ENCODE data around the gene SLC27A6.

SLC27A6 gene

DNA sequence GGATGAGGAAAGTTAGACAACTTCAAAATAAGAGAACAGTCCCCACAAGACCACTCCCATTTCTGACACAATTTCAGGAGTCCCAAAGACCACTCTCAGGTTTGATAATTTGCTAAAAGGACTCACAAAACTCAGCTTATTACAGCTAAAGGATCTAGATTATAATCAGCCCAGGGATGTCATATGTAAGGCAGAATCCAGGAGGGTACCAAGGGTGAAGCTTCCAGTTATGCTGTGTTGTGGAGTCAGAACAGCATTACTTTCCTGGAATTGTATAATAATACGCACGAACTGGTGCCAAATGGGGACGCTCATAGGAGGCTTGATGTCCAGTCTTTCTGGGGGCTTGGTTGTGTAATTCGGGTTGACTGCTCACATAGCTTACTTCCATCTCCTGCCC, 55.4 kb downstream of the SLC27A6 start:
- Histone ChIP-seq H2BK12ac (ENCODE audit: low read length) (no peak overlapping the region), H3K23ac (ENCODE audit: low read depth, low read length, poor library complexity) (no peak overlapping the region), H3K9ac (ENCODE audit: low read depth, low read length, poor library complexity) (no peak overlapping the region), H3K4ac (ENCODE audit: low read length) (no peak overlapping the region), H4K8ac (ENCODE audit: low read depth, low read length) (no peak overlapping the region), H4K91ac (ENCODE audit: low read depth, low read length, poor library complexity) (no peak overlapping the region), H2AK5ac (ENCODE audit: low read depth, low read length) (no peak overlapping the region), H2BK5ac (ENCODE audit: low read length) (no peak overlapping the region), H3K79me1 (ENCODE audit: low read depth, low read length) (no peaks in the 10 kb centered on the region), H2BK120ac (ENCODE audit: low read depth, low read length) (no peak overlapping the region), H3K4me2 (ENCODE audit: insufficient read depth, low read length, poor library complexity, severe bottlenecking) (no peak overlapping the region), H3K4me1 (ENCODE audit: control insufficient read depth in 2 of 2, insufficient read depth in 1 of 2, low read depth in 1 of 2, low read length in 2 of 2) (no peaks in the 10 kb centered on the region), H3K27me3 (ENCODE audit: control insufficient read depth in 3 of 3, insufficient read depth in 3 of 3, low read depth in 1 of 3, low read length in 3 of 3) (no peaks in the 10 kb centered on the region), H3K14ac (ENCODE audit: low read length) (no peak overlapping the region), H3K4me3 (ENCODE audit: low read length in 2 of 2) (no peak overlapping the region), H2AFZ (ENCODE audit: low read length) (no peak overlapping the region), H3K18ac (ENCODE audit: low read length) (no peak overlapping the region), H3K27ac (replicated peaks; ENCODE audit: low read length) (no peak overlapping the region), H2BK15ac (ENCODE audit: low read length) (no peak overlapping the region), H3K9me3 (replicated peaks in 1 of 2; ENCODE audit: control insufficient read depth in 2 of 2, insufficient read depth in 1 of 2, low read depth in 1 of 2, low read length in 2 of 2) (no peaks in the 10 kb centered on the region), H3K36me3 (replicated peaks in 1 of 2; ENCODE audit: control insufficient read depth in 2 of 2, insufficient read depth in 2 of 2, low read length in 2 of 2) (no peaks in the 10 kb centered on the region)
- WGBS, 2 donors (ENCODE audit: extremely low coverage in 2 of 2, insufficient read length in 2 of 2, insufficient replicate concordance in 1 of 2): no CpG with 5 or more reads among the region's 4 CpGs
- DNase-seq (ENCODE audit: low spot score): no peak

DNA sequence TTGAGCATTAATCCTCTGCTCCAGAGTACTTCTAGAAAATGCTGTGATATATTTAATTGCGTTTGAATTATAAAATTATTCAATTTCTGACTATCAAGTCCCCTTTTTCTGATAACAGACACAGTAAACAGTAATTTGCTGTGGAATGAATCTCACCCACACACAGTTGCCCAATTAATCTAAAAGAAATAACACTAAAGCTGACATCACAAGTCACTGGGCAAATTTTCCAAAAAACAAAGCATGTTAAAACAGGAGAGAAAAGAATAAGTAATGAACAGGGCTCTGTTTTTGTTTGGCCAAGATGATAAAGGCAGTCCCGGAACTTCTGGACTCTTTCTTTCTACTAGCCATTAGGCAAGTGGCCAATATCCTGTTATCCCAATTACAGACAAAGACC, 56.5 kb downstream of the SLC27A6 start:
- no peak overlapping the region for H3K18ac ChIP-seq (ENCODE audit: low read length)
- H3K36me3 ChIP-seq (replicated peaks in 1 of 2; ENCODE audit: control insufficient read depth in 2 of 2, insufficient read depth in 2 of 2, low read length in 2 of 2): no peaks in the 10 kb centered on the region
- H3K4ac ChIP-seq (ENCODE audit: low read length): no peak overlapping the region
- H2BK12ac ChIP-seq (ENCODE audit: low read length): no peak overlapping the region
- no peak overlapping the region for H3K14ac ChIP-seq (ENCODE audit: low read length)
- H3K9ac ChIP-seq (ENCODE audit: low read depth, low read length, poor library complexity): no peak overlapping the region
- no peak overlapping the region for H2BK120ac ChIP-seq (ENCODE audit: low read depth, low read length)
- no peak overlapping the region for H3K27ac ChIP-seq (replicated peaks; ENCODE audit: low read length)
- no peak overlapping the region for H4K91ac ChIP-seq (ENCODE audit: low read depth, low read length, poor library complexity)
- H3K4me1 ChIP-seq (ENCODE audit: control insufficient read depth in 2 of 2, insufficient read depth in 1 of 2, low read depth in 1 of 2, low read length in 2 of 2): no peaks in the 10 kb centered on the region
- H2AFZ ChIP-seq (ENCODE audit: low read length): no peak overlapping the region
- H4K8ac ChIP-seq (ENCODE audit: low read depth, low read length): no peak overlapping the region
- H3K23ac ChIP-seq (ENCODE audit: low read depth, low read length, poor library complexity): no peak overlapping the region
- no peak for DNase-seq (ENCODE audit: low spot score)
- no peak overlapping the region for H2BK15ac ChIP-seq (ENCODE audit: low read length)
- WGBS, 2 donors (ENCODE audit: extremely low coverage in 2 of 2, insufficient read length in 2 of 2, insufficient replicate concordance in 1 of 2): no CpG with 5 or more reads among the region's 2 CpGs
- H2BK5ac ChIP-seq (ENCODE audit: low read length): no peak overlapping the region
- no peaks in the 10 kb centered on the region for H3K79me1 ChIP-seq (ENCODE audit: low read depth, low read length)
- H3K27me3 ChIP-seq (ENCODE audit: control insufficient read depth in 3 of 3, insufficient read depth in 3 of 3, low read depth in 1 of 3, low read length in 3 of 3): no peaks in the 10 kb centered on the region
- H3K4me3 ChIP-seq (ENCODE audit: low read length in 2 of 2): no peak overlapping the region
- H3K9me3 ChIP-seq (replicated peaks in 1 of 2; ENCODE audit: control insufficient read depth in 2 of 2, insufficient read depth in 1 of 2, low read depth in 1 of 2, low read length in 2 of 2): no peaks in the 10 kb centered on the region
- H3K4me2 ChIP-seq (ENCODE audit: insufficient read depth, low read length, poor library complexity, severe bottlenecking): no peak overlapping the region
- H2AK5ac ChIP-seq (ENCODE audit: low read depth, low read length): no peak overlapping the region

DNA sequence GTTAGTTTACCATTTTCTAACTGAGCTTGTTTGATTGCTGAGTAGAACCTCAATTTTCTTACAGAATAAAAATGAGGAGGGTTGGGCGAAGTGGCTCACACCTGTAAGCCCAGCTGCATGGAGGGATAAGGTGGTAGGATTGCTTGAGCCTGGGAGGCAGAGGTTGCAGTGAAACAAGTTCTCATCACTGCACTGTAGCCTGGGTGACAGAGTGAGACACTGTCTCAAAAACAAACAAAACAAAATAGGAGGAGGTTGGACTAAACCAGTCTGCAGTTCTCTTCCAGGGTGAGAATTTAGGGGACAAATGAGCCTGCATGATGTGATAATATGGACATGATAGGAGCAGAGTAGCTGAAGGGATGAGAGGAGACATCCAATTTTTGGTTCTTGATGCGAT, 57.3 kb downstream of the SLC27A6 start:
- Histone ChIP-seq H3K18ac (ENCODE audit: low read length) (no peak overlapping the region), H3K9ac (ENCODE audit: low read depth, low read length, poor library complexity) (no peak overlapping the region), H3K79me1 (ENCODE audit: low read depth, low read length) (no peaks in the 10 kb centered on the region), H3K4me1 (ENCODE audit: control insufficient read depth in 2 of 2, insufficient read depth in 1 of 2, low read depth in 1 of 2, low read length in 2 of 2) (no peaks in the 10 kb centered on the region), H2BK120ac (ENCODE audit: low read depth, low read length) (no peak overlapping the region), H2AK5ac (ENCODE audit: low read depth, low read length) (no peak overlapping the region), H3K4ac (ENCODE audit: low read length) (no peak overlapping the region), H3K9me3 (replicated peaks in 1 of 2; ENCODE audit: control insufficient read depth in 2 of 2, insufficient read depth in 1 of 2, low read depth in 1 of 2, low read length in 2 of 2) (no peaks in the 10 kb centered on the region), H2BK5ac (ENCODE audit: low read length) (no peak overlapping the region), H4K8ac (ENCODE audit: low read depth, low read length) (no peak overlapping the region), H3K27me3 (ENCODE audit: control insufficient read depth in 3 of 3, insufficient read depth in 3 of 3, low read depth in 1 of 3, low read length in 3 of 3) (no peaks in the 10 kb centered on the region), H4K91ac (ENCODE audit: low read depth, low read length, poor library complexity) (no peak overlapping the region), H3K14ac (ENCODE audit: low read length) (no peak overlapping the region), H2BK12ac (ENCODE audit: low read length) (no peak overlapping the region), H2BK15ac (ENCODE audit: low read length) (no peak overlapping the region), H2AFZ (ENCODE audit: low read length) (no peak overlapping the region), H3K27ac (replicated peaks; ENCODE audit: low read length) (no peak overlapping the region), H3K23ac (ENCODE audit: low read depth, low read length, poor library complexity) (no peak overlapping the region), H3K4me2 (ENCODE audit: insufficient read depth, low read length, poor library complexity, severe bottlenecking) (no peak overlapping the region), H3K36me3 (replicated peaks in 1 of 2; ENCODE audit: control insufficient read depth in 2 of 2, insufficient read depth in 2 of 2, low read length in 2 of 2) (no peaks in the 10 kb centered on the region), H3K4me3 (ENCODE audit: low read length in 2 of 2) (no peak overlapping the region)
- no peak for DNase-seq (ENCODE audit: low spot score)
- WGBS, 2 donors (ENCODE audit: extremely low coverage in 2 of 2, insufficient read length in 2 of 2, insufficient replicate concordance in 1 of 2): no CpG with 5 or more reads among the region's 2 CpGs

DNA sequence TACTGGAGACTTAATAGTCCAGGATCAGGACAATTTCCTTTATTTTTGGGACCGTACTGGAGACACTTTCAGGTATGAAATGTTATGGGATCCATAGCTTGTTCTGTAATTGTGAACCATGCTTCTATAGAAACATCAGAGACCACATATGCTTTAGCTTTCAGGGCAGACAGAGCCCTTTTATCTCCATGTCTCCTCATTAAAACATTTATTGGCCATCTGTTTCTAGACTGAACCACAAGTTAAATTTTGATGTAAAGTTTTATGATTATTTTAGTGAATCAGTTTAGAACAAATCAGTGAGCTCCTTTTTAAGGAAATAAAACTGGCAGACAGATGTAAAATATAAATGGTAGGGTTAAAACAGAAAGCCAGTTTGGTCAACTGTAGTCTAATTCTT, 62.0 kb downstream of the SLC27A6 start:
- Histone ChIP-seq H2BK15ac (ENCODE audit: low read length) (no peak overlapping the region), H3K9me3 (replicated peaks in 1 of 2; ENCODE audit: control insufficient read depth in 2 of 2, insufficient read depth in 1 of 2, low read depth in 1 of 2, low read length in 2 of 2) (no peaks in the 10 kb centered on the region), H3K18ac (ENCODE audit: low read length) (no peak overlapping the region), H3K4ac (ENCODE audit: low read length) (no peak overlapping the region), H3K9ac (ENCODE audit: low read depth, low read length, poor library complexity) (no peak overlapping the region), H3K4me1 (ENCODE audit: control insufficient read depth in 2 of 2, insufficient read depth in 1 of 2, low read depth in 1 of 2, low read length in 2 of 2) (no peaks in the 10 kb centered on the region), H4K8ac (ENCODE audit: low read depth, low read length) (no peak overlapping the region), H2AFZ (ENCODE audit: low read length) (no peak overlapping the region), H3K79me1 (ENCODE audit: low read depth, low read length) (no peaks in the 10 kb centered on the region), H3K23ac (ENCODE audit: low read depth, low read length, poor library complexity) (no peak overlapping the region), H3K4me2 (ENCODE audit: insufficient read depth, low read length, poor library complexity, severe bottlenecking) (no peak overlapping the region), H3K36me3 (replicated peaks in 1 of 2; ENCODE audit: control insufficient read depth in 2 of 2, insufficient read depth in 2 of 2, low read length in 2 of 2) (no peaks in the 10 kb centered on the region), H3K27me3 (ENCODE audit: control insufficient read depth in 3 of 3, insufficient read depth in 3 of 3, low read depth in 1 of 3, low read length in 3 of 3) (no peaks in the 10 kb centered on the region), H4K91ac (ENCODE audit: low read depth, low read length, poor library complexity) (no peak overlapping the region), H3K27ac (replicated peaks; ENCODE audit: low read length) (no peak overlapping the region), H2BK12ac (ENCODE audit: low read length) (no peak overlapping the region), H2AK5ac (ENCODE audit: low read depth, low read length) (no peak overlapping the region), H3K14ac (ENCODE audit: low read length) (no peak overlapping the region), H3K4me3 (ENCODE audit: low read length in 2 of 2) (no peak overlapping the region), H2BK5ac (ENCODE audit: low read length) (no peak overlapping the region), H2BK120ac (ENCODE audit: low read depth, low read length) (no peak overlapping the region)
- DNase-seq (ENCODE audit: low spot score): no peak
- WGBS, 2 donors (ENCODE audit: extremely low coverage in 2 of 2, insufficient read length in 2 of 2, insufficient replicate concordance in 1 of 2): no CpG with 5 or more reads among the region's 1 CpG

All from neuronal stem cell (in vitro differentiated cells).